ENCODE results near the gene CGB1.
"Not testable (repeated sequence)": the region's sequence is repeated elsewhere in the genome, so short reads cannot be mapped to it uniquely, and the experiment has no call there.

The CGB1 gene

GRCh38 chr19:49036815-49037214, at the start of gene CGB1:
Gene CGB1, minus strand, starts transcription at chr19:49036895. Its CDS starts 184 bp downstream, at chr19:49036711.
- not testable (repeated sequence) for H3K4me1 Mint-ChIP-seq; H3K9me3 Mint-ChIP-seq; H3K36me3 Mint-ChIP-seq (ENCODE audit: low read depth); H3K4me3 Mint-ChIP-seq; H3K27ac Mint-ChIP-seq
- peaks cover 11% of the 10 kb centered on the region for H3K27me3 Mint-ChIP-seq (ENCODE audit: low read depth)

- H3K4me1 Mint-ChIP-seq: peaks cover 24% of the 10 kb centered on the region
- H3K27me3 Mint-ChIP-seq (ENCODE audit: low read depth): no peaks in the 10 kb centered on the region
- no peaks in the 10 kb centered on the region for H3K9me3 Mint-ChIP-seq
- TF ChIP-seq CTCF (IDR thresholded peaks at IDR 0.05; ENCODE audit: unreplicated experiment in 3 of 3): no peak
- peak overlapping the region; percentile 75 to 99 (median 80) for H3K4me3 Mint-ChIP-seq
- H3K36me3 Mint-ChIP-seq (ENCODE audit: low read depth): peaks cover 38% of the 10 kb centered on the region
- peak overlapping the region; percentile 80 to 93 (median 92) for H3K27ac Mint-ChIP-seq
Observed at GRCh38 chr19:49086296-49086695, 49.6 kb upstream of the CGB1 start.

- H3K27ac Mint-ChIP-seq: peak overlapping the region; percentile 80 to 93 (median 92)
- peaks cover 34% of the 10 kb centered on the region for H3K36me3 Mint-ChIP-seq (ENCODE audit: low read depth)
- no peaks in the 10 kb centered on the region for H3K9me3 Mint-ChIP-seq
- H3K27me3 Mint-ChIP-seq (ENCODE audit: low read depth): no peaks in the 10 kb centered on the region
- H3K4me1 Mint-ChIP-seq: peaks cover 24% of the 10 kb centered on the region
- TF ChIP-seq CTCF (IDR thresholded peaks at IDR 0.05; ENCODE audit: unreplicated experiment in 3 of 3): no peak
- H3K4me3 Mint-ChIP-seq: peak overlapping the region; percentile 75 to 99 (median 80)
Observed at GRCh38 chr19:49085868-49086232, 49.2 kb upstream of the CGB1 start.

- TF ChIP-seq CTCF (IDR thresholded peaks at IDR 0.05; ENCODE audit: unreplicated experiment in 3 of 3): no peak
- H3K4me1 Mint-ChIP-seq: peaks cover 24% of the 10 kb centered on the region
- no peaks in the 10 kb centered on the region for H3K9me3 Mint-ChIP-seq
- peaks cover 2% of the 10 kb centered on the region for H3K27me3 Mint-ChIP-seq (ENCODE audit: low read depth)
- H3K36me3 Mint-ChIP-seq (ENCODE audit: low read depth): peaks cover 28% of the 10 kb centered on the region
- peak within 1 kb of the TSS; percentile 80 to 93 (median 92) for H3K27ac Mint-ChIP-seq
- H3K4me3 Mint-ChIP-seq: peak within 1 kb of the TSS; percentile 75 to 99 (median 80)
Observed at GRCh38 chr19:49085020-49085867, 48.5 kb upstream of the CGB1 start, which contains the start of gene SNRNP70. Gene SNRNP70, plus strand, starts transcription at chr19:49085451. Its CDS starts 964 bp downstream, at chr19:49086415.

GRCh38 chr19:49084206-49085019, 47.7 kb upstream of the CGB1 start:
- peaks cover 5% of the 10 kb centered on the region for H3K27me3 Mint-ChIP-seq (ENCODE audit: low read depth)
- peaks cover 24% of the 10 kb centered on the region for H3K4me1 Mint-ChIP-seq
- TF ChIP-seq CTCF (IDR thresholded peaks at IDR 0.05; ENCODE audit: unreplicated experiment in 3 of 3): no peak
- peak overlapping the region; percentile 80 to 93 (median 92) for H3K27ac Mint-ChIP-seq
- peaks cover 22% of the 10 kb centered on the region for H3K36me3 Mint-ChIP-seq (ENCODE audit: low read depth)
- no peaks in the 10 kb centered on the region for H3K9me3 Mint-ChIP-seq
- H3K4me3 Mint-ChIP-seq: peak overlapping the region; percentile 75 to 99 (median 80)

- Mint-ChIP-seq H3K27me3 (ENCODE audit: low read depth) (peaks cover 5% of the 10 kb centered on the region), H3K9me3 (no peaks in the 10 kb centered on the region), H3K27ac (no peak overlapping the region), H3K4me1 (peaks cover 9% of the 10 kb centered on the region), H3K4me3 (peak overlapping the region in 1 of 3 experiments; percentile 1), H3K36me3 (ENCODE audit: low read depth) (peaks cover 2% of the 10 kb centered on the region)
- TF ChIP-seq CTCF (IDR thresholded peaks at IDR 0.05; ENCODE audit: unreplicated experiment in 3 of 3): no peak
Observed at GRCh38 chr19:49081273-49081672, 44.6 kb upstream of the CGB1 start.

All from nephron (organoid).